Effector CD8-positive, alpha-beta T cell (primary cell): Measurements from ENCODE around the gene FAT4.

ENCODE experiments used
- DNase-seq: peaks from one replicate; lab custom pipeline; 2025; lab: John Stamatoyannopoulos, UW

Gene FAT4

DNA sequence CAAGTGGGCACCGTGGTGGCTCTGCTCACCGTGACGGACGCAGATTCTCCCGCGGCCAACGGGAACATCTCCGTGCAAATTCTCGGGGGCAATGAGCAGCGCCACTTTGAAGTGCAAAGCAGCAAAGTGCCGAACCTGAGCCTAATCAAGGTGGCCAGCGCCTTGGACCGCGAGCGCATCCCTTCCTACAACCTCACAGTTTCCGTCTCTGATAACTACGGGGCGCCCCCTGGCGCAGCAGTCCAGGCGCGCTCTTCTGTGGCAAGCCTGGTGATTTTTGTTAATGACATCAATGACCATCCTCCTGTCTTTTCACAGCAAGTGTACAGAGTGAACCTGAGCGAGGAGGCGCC is 2.7 kb downstream of the FAT4 start:
- DNase-seq = no peak

DNA sequence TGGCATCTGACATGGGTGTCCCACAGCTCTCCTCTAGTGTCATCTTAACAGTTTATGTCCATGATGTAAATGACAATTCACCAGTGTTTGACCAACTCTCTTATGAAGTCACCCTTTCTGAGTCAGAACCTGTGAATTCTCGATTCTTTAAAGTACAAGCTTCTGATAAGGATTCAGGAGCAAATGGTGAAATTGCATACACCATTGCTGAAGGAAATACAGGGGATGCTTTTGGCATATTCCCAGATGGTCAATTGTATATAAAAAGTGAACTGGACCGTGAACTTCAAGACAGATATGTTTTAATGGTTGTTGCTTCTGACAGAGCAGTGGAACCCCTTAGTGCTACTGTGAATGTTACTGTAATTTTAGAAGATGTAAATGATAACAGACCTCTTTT is 4.6 kb downstream of the FAT4 start:
- DNase-seq = no peak

DNA sequence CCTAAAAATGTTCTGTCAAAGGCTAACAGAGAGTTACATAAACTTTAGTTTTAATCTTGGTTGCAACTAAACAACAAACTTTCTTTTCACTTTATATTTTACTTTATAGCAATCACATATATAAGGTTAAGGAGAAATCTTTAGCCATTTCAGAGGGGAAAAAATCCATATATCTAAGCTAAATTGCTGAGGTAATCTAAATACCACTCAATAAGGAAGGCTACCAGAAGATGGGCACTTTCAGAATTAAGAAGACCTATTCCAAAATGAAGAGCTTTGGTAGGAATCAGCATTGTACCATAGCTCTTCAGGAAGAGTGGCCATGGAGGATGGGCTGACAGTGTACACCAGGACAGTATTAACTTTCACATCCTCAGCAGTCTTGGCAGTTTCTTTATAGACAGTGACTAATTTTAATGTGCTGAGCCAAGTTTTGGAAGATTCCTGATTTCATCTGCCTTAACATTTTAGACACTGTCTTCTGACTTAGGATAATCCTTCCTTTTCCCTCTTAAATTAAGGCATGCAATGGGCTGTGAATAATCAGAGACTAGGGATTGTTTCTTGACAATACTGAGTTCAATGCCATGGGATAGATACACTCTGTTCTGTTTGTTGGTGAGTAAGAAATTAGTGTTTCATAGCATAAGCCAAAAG is 7.1 kb downstream of the FAT4 start:
- DNase-seq = no peak

DNA sequence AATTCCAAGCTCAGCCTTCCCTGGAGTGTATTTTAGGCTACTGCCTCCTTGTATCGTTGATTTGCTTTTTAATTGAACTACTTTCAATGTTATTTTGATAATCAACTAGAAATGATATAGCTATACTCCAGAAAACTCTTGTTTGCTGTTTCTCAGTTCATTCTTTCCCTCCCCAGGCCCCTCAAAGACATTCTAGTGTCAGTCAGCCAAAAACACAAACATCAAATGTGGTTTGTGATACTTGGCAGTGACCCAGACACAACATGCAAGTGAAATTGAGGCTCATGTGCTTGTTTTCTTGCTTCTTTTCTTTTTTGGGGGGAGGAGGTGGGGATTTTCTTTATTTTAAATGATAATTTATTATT is 7.6 kb downstream of the FAT4 start:
- DNase-seq = no peak

DNA sequence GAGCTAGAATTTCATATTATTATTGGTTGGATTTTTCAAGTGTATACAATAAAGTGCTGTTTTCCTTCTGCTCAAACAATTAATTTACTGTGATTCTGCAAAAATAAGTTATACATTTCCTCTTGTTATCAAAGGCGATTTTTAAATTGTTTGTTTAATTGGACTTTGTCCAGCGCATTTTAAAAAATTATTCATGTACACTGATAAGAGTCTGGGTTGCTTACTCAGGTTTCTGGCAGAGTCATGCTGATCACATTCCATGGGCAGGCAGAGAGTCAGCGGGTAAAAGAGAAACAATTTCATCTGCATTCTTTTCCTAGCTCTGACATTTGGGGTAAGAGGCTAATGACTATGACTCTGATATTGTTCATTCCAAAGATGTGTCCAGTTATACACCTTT is 8.9 kb downstream of the FAT4 start:
- DNase-seq = no peak

DNA sequence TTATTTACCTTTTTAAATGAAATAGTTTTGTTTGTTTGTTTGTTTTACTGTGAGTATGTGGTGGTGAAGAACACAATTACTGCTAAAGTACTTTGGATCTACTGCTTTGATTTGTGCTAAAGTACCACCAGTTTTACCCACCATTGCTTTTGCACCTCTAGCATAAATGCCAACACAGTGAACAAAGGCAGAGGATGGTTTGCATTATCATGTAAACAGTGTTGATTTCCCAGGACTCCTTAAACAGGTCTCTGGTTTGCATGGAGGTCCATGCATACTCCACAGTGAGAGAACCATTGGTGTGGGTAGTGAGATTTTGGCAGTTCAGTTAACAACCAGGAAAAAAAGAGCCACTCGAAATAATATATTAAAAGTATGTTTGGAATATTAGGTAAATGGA is 11.0 kb downstream of the FAT4 start:
- DNase-seq = no peak

DNA sequence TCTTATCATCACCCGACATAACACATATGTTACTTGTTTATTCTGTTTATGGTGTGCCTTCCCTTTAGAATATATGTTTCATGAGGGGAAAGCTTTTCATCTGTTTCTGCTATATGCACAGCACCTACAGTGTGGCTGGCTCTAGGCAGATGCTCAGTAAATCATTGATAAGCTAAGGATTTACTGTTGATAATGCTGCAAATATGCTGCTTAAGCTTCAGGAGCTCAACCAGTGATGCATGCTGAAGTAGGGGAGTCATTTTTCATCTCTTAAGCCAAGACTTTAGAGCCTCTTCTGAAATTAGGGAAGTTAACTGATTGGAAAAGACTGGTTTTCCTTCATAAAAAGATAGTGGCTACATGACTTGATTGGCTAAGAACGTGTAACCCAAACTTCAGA is 16.4 kb downstream of the FAT4 start:
- DNase-seq = no peak

DNA sequence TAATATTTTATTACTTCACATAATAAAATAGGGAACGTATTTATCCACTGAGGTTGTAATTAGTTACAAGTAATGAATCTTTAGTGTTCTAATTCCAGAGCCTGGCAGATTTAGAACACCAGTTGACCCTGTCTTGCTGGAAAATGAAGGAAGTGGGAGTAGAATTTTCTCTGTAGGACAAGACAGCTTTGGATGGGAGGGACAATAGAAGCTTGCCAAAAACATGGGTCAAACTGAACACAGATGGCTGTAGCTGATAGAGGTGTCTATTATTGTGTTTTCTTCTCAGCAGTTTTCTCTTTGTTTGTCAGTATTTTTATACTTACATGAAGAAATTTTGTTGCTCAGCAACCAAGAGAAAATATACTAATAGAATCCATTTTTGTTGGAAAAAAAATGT is 20.2 kb downstream of the FAT4 start:
- no peak for DNase-seq

DNA sequence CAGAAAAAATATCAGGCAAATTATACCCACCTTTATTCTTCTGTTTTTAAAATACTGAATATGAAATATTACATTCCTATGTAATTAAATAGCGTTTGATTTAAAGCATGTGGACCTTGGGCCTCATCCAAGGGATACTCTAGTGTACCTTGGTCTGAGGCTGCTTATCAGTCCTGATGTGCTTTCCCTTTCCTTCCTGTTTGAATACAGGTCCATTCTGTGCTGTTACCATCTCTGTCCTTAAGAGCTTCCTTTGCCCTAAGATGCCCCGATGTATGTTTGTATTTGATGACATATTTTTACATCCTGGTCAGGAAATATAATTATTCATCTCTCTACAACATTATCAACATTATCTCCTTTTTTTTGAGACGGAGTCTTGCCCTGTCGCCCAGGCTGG is 24.1 kb downstream of the FAT4 start:
- no peak for DNase-seq

DNA sequence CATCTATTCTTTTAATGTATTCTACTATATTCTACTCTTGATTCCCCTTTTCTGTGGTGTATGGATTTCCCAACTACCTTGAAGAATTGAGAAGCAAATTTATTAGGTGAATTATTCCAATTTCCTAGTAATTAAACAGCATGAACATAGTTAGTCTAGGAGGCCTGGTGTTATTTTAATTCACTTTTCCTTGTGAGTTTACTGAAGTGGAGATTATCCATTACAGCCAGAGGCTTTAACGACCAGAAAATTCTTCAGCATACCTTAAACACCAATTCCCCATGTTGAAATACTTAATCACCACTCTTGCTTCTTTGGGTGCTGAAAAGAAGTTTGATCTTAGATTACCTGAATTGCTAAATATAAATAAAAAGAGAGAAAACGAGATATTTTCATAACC is 29.4 kb downstream of the FAT4 start:
- no peak for DNase-seq

DNA sequence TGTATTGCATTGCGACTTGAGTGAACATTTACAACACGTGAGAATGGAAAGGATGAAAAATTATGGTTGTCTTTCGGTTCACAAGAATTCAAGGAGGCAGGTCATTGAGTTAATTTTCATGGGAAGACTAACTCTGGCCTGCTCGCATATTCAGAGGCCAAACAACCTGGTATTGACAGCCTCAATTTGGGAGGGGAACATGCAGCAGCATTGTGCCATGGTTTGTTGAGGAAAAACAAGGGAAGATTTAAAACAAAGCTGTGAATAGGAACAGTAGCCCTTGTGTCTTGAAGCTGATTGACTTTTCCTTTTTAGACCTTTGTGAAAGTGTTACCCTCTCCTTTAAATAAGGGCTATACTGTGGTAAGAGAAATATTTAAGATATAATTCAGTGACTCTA is 31.9 kb downstream of the FAT4 start:
- DNase-seq = no peak

DNA sequence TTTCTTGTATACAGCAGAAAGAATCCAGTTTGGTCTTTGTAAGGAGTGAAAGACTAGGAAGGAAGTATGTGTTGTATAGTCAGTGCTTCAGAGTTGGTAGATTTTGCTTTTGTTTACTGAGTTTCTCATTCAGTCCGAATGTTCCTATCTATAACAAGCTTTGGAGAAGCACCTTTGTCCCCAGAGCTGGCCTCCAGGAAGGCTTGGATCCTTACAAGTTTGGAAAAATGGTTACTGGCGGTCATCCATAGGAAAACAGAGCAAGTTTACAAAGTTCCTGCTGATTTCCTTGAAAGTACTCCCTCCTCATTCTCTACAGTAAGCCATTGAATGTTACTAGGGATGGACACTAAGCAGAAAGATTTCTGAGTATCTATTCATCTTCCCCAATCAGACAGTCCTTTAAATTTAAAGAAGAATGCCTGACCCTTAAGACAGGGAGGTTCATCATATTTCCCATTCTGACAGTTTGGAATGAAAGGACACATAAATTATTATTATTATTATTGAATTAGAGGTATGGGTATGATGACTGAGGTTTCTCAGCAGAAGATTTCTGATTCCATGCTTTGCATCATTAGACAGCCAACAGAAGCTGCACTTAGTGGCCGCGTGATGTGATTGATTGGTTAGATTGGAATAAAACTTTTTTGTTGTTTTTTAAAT is 35.8 kb downstream of the FAT4 start:
- DNase-seq = no peak

DNA sequence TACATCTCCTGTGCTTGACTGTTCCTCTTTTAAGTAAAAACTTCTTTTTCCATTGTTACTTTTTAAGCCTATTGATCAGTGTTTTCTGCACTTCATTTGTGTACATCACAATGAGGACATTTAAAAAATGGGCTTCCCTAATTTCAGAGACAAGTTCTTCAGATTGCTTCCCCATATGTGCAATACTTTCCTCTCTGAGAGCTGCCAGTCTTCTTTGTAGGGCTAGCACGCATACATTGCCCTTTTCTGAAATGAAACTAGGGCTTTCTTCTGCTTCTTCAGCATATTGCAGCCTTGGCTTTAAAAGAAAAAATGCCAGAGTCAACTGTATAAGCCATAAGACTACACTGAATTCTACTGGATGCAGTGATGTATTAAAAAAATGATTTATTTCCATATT is 37.8 kb downstream of the FAT4 start:
- no peak for DNase-seq

DNA sequence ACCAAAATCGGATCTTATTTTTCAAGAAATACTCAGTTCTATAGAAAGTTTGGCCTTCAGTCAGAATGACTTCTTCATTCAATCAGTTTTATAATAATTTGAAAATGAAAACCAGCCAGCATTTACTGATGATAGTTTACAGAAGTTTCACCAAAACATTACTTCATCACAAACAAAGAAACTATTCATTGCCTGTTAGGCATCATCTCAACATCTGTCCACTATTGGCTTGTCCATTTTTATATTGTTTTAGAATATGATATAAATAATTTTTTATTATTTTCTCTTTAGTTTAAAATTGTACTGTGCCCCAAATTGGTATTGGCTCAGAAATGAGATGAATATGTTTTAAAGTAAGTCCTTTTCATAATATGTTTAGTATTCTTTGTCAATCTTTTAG is 38.4 kb downstream of the FAT4 start:
- no peak for DNase-seq

DNA sequence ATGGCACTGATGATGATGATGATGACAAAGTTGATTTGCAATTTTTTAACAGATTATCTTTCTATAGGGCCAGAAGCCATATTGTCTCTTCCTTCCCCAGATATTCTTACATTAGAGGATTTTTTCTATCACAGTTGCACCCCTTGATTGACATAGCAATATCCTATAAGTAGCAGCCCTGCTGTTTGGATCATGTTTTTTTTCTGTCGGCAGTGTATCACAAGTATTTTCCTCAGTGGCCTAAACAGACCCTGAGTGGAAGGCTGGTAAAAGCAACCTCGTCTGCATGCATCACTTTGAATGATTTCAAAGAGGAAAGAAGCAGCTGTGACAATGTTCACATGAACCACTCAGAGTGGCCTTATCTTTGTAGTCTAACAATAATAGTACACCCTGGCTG is 41.0 kb downstream of the FAT4 start:
- DNase-seq = no peak

DNA sequence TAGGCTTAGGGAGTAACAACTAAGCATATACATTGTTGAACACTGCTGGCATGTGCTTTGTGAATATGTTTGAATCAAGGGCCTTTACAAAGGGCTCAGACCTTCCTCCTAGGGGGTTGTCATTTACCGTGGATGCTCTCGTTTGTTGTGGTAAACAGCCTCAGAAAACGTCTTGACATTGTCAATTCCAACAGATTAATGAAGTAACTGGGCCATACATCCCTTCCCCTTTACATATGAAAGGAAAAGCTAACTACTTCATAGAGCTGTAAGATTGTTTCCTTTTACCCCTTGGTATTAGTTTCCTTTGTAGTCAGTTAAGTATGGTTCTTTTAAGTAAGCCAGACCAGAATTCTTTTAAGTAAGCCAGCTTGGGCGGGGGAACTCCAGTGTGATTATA is 42.9 kb downstream of the FAT4 start:
- DNase-seq = no peak

DNA sequence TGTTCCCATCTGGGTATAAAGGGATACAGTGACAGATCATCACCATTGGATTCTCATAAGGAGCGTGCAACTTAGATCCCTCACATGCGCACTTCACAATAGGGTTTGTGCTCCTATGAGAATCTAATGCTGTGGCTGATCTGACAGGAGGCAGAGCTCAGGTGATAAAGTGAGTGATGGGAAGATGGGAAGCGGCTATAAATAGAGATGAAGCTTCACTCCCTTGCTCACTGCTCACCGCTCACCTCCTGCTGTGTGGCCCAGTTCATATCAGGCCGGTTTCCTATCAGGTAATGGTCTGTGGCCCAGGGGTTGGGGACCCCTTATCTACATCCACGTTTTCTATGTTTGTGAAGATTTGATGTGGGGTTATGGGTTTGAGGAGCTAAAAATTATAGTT is 43.7 kb downstream of the FAT4 start:
- DNase-seq = no peak

DNA sequence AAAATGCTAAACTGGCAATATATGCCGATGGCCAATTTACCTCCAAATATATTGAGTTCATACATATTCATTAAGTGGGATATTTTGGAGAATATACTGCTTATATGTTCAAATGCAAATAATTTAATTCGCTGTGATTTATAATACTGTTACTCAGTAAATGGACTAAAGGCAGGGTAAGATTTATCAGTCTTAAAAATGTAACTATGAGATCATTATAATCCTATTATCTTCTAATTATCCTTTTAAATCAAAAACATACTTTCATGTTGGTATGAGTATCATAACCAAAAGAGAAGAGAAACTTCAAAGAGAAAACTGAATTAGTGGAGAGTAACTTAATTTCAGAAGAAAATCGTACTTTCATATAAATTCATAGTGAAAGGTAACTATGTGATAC is 44.6 kb downstream of the FAT4 start:
- no peak for DNase-seq

DNA sequence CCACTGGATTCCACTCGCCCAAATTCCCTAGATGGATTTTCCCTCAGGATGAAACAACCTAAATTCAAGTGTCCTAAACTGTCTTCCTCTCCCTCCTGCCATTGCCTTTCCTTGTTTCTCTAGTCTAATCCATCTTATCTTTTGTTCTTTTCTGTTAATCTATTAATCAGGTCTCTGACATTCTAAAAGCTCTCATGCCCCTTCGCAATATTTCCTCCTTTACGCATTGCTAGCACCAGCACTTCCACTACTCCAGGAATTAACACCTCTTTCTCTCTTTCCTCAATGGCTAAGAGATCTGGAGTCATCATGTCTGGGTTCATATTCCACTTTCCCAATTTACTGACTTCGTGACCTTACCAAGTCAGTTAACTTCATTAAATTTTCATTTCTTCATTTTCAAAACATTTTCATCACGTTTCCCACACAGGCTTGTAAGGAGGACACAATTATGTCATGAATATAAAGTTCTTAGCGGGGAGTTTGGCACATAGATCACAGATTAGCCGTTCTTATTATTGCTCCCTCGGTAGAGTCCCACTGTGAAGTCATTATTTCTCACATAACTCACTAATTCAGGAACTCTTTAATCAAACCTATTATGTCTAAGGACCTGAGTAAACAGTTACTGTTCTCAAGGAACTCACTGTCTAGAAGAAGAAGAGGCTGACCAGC is 45.3 kb downstream of the FAT4 start:
- DNase-seq = no peak

DNA sequence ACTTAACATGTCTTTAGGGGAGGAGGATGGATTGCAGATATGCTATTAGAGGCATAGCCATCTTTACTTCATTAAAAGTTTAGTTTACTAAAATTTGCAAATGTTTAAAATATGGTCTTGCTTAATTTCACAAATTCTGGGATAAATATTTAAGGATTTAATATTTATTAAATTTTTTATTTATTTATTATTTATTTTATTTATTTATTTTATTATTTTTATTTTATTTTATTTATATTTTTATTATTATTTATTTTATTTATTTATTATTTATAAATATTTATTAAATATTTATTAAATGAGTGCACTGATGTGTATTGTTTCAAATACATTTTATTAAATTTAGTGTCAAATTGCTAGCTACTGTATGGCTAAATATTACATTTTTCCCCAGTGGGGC is 46.0 kb downstream of the FAT4 start:
- DNase-seq = no peak
